ENCODE results near the gene LDLRAD3.

- TF ChIP-seq CTCF (IDR thresholded peaks at IDR 0.05) (no peak), SIN3A (IDR thresholded peaks at IDR 0.05; ENCODE audit: borderline replicate concordance, insufficient read depth, low read depth, low read length) (no peak), POLR2AphosphoS5 (IDR thresholded peaks at IDR 0.05; ENCODE audit: low read depth, low read length) (no peak), REST (IDR thresholded peaks at IDR 0.05; ENCODE audit: insufficient read depth in 1 of 2, low read depth in 2 of 2, low read length in 1 of 2) (no peak), TCF7L2 (IDR thresholded peaks at IDR 0.05; ENCODE audit: low read depth, low read length) (no peak)
Measured at GRCh38 chr11:36135076-36135475, 191.2 kb downstream of the LDLRAD3 start.

Data from Panc1 (cell line).